ENCODE data around the gene CMC2.

The CMC2 gene

DNA sequence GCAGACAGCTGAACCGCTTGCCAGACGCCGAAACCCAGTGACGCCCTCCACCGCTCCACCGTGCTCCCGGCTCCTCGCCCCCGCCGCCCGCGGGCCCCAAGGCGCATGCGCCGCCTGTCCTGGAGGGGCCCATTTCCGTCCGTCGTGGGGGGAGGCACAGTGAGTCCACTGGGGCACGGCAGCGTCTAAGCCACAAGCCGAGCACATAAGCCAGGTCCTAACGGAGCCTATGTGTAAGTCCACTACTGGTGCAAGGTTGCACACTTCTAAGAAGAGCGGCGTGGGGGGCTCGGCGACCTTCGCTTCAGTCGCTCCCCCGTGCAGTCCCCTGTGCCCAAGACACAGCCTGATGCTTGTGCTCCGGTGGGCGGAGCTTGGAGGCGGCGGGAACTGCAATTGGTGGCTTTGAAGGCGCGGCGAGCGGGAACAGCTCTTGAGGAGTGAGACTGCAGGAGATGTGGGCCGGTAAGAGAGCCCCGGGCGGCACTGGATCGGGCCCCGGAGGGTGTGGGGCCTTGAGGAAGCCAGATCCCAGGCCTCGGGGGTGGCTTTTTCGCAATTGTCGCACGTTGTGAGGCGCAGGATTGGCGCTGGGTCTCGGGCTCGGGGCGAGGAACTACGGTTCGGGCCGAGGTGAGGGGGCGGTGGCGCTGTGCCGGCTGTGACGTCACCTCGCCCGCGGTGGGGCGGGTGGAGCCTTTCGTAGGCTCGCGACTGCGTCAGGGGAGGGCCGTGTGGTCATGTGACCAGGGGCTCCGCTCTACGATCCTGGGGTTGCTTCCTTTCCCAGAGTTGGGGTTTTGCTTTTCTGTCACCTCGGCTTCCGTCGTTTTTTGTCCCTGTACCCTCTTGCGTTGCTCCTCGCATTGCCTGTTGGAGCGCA lies at the start of gene CMC2, which contains the start of gene CENPN:
TSS of gene CMC2 (minus strand) at position 73 of the 883 bp plus-strand sequence. CDS start 9,491 bp downstream, outside the sequence.
TSS of gene CENPN (plus strand) at position 402 of the 883 bp plus-strand sequence. CDS start 4,726 bp downstream, outside the sequence.
- peak; percentile 98 for DNase-seq (ENCODE audit: low read depth)

DNA sequence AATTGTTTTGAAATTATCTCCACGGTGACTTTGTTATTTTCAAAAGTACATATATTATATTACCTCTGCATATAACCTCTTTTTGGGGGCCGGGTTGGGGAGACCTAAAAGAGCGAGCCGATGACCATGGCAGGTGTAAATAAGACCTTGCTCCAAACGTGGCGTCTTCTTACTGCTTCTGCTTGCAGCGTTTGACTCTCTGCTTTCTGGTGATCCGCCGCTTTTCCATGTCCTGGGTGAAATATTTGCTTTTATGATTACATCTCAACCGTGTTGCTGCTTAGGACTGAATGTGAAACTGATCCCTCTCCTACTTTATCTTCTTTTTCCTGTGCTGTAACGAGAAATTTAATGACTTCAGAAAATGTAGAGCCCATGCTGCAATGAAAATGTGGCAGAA lies 47.1 kb upstream of the CMC2 start:
- no peak for DNase-seq (ENCODE audit: low read depth)

DNA sequence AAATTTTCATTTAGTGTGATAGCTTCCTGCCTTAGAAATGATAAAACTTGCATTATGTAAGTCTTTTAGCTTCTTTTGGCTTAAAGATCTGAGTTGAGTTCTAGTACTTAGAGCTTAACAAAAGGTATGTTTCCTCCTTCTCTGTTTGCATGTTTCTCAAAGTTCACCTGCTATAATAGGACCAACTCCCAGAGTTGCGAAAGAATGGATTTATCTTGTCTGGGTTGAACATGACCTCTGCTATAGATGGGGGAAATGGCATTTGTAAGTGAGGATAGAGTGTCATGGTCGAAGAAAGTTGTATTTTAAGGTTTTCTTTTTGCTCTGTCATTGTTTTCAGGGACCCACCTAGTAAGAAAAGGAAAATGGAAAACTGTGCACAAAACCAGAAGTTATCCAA lies 36.1 kb upstream of the CMC2 start:
- DNase-seq (ENCODE audit: low read depth) = no peak

DNA sequence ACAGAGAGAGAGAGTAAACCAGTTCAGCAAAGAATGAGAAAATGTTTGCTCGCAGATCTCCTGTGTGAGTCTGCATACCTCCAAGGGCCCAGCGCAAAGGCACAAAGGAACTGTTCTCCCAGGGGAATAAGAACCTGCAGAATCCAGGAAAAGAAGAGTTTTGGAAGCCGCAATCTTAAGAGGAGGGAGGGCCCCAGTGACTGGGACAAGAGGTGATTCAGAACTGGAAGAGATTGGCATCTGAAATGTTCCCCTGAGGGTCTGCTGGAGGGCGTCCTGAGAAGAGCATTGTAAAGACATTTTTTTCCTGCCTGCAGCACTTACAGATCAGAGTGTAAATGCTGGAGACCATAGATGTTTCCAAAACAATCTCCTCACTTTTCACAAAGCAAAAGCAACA lies 35.0 kb upstream of the CMC2 start:
- no peak for DNase-seq (ENCODE audit: low read depth)

DNA sequence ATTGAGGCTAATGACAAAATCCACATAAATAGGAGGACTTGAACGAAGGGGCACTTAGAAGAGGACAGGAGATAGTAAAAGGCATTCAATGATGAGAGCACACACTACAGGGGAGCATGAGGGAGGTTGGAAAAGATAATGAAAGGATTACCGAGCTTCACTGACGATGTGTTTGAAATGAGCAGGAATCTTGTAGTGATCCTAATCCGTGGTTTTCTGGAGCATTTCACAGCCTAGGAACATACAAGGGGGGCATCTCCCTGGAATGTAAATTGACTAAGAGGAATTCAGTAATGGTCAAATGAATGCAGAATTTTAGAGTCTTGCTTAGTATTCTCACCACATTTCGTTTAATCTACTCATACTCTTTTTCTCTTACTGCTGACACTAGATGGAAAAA lies 34.2 kb upstream of the CMC2 start:
- peak; percentile 71 for DNase-seq (ENCODE audit: low read depth)

DNA sequence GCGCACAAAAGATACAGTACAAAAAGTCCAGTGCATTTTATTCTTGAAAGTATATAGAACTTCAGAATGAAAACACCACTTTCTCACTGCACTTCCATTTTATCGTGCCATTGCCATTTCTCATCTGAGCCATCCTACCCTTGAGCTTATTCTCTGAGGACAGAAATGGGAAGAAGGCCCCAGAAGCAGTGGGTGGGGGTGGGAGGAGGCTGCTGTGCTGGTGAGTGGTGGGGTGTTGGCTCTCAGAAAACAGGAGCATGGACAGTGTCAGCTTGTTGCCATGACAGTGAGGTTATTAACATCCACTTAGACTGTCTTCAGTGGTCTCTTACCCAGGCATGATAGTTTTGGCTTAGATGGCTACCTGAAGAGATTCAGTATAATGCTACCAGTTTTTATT lies 33.4 kb upstream of the CMC2 start:
- DNase-seq (ENCODE audit: low read depth) = no peak

DNA sequence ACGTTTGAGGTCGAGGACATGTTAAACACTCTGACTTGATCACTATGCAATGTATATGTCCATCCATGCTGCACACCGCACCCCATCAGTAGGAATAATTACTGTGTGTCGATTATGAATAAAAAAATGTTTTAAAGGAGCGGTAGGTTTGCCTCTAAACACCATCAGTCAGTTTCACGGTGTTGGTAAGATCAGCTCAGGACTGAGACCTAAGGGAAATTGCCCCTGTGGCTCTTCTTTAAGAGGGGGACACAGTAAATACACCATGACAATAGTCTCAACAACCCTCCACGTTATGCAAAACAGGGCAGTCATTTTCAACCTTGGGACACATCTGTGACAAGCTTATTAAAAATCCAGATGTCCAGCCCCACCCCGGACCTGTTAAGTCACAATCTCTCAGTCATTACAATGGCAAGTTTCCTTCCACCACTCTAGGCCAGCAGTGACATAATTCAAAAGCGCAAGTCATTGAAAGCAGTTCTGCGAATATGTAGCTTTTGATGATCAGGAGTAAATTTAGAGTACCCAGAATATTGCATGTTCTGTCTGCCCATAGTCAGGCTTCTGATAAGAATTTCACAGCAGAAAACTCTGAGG lies 30.2 kb upstream of the CMC2 start:
- DNase-seq (ENCODE audit: low read depth) = no peak

DNA sequence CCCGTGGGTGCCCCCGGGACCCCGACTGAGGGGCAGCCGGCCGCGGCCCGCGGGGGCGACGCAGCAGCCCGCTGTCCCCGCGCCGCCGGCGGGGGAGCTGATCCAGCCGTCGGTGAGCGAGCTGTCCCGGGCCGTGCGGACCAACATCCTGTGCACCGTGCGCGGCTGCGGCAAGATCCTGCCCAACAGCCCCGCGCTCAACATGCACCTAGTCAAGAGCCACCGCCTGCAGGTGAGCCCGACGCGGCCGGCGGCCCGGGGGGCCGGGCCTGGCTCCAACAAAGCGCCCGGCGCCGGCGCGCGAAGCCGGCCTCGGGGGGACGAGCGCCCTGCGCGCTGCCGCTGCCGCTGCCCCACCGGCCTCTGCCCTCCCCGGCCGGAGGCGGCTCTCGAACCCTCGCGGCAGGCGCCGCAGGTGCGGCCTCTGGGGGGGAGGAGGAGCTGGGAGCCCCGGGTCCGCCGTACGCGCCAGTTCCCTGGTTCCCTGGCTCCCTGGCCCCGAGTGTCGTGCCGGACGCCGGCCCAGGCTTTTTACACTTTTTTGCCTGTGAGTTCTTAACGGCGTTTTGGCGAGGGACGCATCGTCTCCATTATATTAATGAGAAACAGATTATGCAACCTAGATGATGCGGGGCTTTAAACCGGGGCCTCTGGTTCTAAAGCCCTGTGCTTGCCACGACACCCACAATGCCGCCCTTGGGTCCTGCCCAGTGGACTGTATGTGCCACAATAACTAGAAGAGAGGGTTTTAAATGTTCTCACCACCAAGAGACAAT lies 29.5 kb upstream of the CMC2 start:
- peak; percentile 20 for DNase-seq (ENCODE audit: low read depth)

DNA sequence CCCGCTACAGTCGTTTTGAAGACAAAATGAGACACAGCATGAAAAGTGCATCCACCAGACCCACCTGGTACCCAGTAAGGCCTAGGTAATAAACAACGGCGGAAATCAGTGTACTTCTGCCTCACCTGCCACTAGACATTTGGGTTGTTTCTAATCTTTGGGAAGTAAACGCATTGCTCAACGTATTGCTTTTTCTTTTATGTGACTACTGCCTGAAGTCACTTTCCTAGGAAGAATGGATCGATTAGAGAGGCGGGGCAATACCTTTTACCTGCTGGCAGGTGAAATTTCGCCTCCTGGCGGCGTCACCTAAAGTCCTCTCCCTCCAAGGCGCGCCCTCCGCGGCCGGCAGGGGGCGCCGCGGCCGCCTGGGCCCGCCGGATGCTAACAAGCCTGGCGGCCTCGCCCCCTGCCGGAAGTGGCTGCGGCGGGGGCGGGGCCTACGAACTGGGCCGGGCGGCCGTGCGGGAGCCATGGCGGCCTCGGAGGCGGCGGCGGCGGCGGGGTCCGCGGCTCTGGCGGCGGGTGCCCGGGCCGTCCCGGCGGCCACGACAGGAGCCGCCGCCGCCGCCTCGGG lies 28.8 kb upstream of the CMC2 start, which contains the start of gene ATMIN:
TSS of gene ATMIN (plus strand) at position 445 of the 577 bp plus-strand sequence. CDS start at position 474, 29 bp downstream.
- DNase-seq (ENCODE audit: low read depth) = peak; percentile 61

DNA sequence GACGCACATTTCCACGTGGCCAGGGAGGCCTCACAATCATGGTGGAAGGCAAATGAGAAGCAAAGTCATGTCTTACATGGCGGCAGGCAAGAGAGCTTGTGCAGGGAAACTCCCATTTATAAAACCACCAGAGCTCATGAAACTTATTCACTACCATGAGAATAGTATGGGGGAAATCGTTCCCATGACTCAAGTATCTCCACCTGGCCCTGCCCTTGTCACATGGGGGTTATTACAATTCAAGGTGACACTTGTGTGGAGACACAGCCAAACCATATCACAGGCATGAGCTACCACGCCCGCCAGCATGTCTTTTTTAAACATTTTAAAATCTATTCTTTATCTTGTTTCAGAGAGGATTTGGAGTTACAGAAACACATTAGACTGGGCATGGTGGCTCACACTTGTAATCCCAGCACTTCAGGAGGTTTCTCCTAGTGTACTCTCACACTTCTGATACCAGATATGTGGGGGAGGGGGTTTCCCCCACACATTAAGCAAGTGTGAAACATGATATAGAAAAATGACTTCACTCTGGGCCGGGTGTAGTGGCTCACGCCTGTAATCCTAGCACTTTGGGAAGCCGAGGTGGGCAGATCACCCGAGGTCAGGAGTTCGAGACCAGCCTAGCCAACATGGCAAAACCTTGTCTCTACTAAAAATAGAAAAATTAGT lies 23.4 kb upstream of the CMC2 start:
- no peak for DNase-seq (ENCODE audit: low read depth)

DNA sequence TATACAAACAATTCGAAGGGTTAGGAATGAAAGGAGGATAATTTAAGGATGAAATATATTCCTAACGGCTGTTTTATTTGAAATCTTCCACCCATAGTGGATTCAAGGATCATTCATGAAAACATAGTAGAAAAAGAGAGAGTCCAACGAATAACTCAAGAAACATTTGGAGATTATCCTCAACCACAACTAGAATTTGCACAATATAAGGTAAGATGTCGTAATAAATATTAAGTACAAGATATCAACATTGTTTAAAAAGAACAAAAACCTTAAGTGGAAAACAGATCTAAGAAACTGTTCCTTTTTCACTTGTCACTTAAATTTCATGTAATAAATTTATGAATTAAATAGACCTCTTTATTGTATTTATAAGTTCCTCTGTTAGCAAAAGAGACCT lies 19.7 kb upstream of the CMC2 start:
- DNase-seq (ENCODE audit: low read depth) = peak; percentile 68

DNA sequence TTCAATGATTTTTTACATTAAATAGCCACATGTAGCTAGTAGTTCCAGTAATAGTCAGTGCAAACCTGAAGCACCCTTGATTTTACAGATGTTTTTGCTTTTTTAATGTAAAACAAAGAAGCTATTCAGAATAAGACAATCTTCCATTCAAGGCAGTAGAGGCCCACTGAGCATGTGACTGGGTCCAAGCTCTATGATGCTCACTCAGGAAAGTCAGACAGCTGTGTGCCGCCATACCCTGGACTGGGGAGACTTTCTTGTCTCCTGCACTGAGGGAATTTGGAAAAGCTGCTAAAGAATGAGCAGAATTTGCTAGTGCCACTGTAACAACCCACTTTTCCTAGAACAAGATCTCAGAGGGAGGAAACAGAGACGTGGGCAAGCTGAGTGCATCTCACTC lies 11.8 kb upstream of the CMC2 start:
- no peak for DNase-seq (ENCODE audit: low read depth)

DNA sequence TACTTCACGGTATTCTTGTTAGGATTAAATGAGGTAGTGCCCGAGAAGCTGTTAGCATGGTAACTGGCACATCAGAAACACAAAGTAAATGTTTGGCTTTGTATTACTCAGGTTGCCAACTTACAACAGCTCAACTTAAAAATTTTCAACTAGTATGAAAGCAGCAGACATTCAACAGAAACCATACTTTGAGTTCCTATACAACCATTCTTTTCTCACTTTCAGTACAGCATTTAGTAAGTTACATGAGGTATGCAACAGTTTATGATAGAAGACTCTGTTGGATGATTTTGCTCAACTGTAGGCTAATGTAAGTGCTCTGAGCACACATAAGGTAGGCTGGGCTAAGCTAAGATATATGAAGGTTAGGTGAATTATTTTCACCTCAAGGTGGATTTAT lies 8.0 kb upstream of the CMC2 start:
- DNase-seq (ENCODE audit: low read depth) = no peak

DNA sequence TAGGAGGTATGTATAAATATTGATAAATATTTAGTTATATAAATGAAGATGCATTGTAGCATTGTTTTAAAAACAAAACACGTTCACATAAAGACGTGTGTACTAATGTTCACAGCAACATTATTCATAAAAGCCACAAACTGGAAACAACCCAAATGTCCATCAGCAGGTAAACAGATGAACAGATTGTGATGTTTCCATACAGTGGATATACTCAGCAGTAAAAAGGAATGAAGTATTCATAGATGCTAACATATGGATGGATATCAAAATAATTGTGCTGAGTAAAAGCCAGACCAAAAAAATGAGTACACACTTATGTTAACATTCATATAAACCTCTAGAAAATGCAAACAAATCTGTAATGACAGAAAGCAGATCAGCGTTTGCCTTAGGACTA lies 6.3 kb upstream of the CMC2 start:
- no peak for DNase-seq (ENCODE audit: low read depth)

DNA sequence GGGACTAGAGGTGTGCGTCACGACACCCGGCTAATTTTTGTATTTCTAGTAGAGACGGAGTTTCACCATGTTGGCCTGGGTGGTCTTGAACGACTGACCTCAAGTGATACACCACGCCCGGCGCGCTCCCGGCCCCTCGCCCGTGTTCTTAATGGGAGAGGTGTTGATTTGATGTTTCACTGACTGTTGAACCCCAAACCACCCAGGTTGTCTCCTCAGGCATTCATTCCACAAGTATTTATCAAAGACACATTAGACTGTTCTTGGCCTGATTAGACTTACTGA lies 1.8 kb upstream of the CMC2 start:
- DNase-seq (ENCODE audit: low read depth) = no peak

DNA sequence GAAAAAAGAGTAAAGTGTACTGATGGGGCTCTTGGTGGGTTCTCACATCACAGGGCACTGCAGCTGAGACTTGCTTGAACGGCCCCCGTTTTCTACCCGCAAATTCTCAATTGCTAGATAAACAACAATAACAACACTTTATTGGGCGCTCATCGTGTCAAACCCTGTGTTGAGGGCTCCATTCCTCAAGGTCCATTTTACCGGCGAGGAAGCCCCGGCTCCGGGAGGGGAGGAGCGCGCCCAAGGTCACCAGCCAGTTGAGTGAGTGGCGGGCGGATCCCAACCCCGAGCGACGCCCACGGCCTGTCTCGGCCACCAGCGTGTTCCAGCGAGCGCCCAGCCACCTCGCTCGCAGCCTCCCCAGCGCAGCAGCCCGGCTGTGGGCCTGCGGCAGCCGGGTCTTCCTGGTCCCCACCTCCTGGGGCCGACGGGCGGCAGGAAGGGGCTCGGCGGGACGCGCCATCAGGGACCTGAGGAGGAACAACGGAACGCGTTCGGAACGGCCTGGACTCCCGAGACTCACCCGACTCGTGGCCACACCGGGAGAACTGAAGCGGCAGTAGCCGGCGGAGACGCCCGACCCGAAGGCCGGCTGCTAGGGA lies 373 bp downstream of the CMC2 start:
- peak; percentile 30 for DNase-seq (ENCODE audit: low read depth)

DNA sequence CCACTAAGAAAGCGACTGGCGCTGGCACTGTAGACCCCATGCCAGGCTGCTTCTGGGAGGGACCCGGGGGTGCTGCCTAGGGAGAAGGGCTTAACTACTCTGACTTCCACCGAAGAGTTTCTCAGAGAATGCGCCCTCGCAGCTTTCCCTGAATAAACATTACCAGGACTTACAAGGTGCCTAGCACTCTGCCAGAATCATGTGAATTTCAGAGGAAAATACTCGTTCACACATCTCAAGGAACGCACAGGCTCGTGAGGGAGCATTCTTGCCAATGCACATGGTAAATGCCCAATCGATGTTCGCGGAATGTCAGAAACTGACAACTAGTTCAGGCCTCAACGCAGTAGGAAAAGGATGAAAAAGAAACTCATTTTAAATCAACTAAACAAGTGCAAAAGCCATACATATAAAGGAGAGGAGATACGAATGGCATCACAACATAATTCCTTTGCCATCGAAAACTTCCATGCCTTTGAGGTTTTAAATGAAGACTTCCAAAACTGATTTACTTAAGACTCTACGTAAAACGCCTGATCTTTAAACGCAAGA lies 999 bp downstream of the CMC2 start:
- no peak for DNase-seq (ENCODE audit: low read depth)

DNA sequence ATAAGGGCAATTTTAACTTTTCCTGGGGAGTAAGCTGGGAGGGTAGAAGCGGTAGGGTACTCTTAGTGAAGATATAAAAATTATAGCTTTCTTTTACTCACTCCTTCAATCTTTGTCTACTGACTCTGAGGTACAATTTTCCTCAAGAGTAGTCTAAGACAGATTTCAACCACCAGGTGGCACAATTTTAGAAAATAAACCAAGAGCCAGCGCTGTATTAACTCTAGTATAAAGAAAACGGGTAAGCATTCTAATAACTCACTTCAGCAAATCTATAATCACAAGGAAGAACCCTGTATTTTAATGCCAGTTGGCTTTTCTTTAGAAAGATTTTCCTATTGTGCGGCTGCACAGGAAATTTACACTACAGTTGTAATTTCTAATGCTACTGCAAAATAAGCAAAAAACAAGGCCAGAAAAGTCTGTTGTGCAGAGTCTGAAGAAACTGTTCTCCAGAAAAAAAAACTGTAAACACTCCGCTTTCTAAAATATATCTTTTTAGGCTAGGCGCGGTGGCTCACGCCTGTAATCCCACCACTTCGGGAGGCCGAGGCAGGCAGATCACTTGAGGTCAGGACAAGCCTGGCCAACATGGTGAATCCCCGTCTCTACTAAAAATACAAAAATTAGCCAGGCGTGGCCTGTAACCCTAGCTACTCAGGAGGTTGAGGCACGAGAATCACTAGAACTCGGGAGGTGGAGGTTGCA lies 1.9 kb downstream of the CMC2 start:
- DNase-seq (ENCODE audit: low read depth) = peak; percentile 82

DNA sequence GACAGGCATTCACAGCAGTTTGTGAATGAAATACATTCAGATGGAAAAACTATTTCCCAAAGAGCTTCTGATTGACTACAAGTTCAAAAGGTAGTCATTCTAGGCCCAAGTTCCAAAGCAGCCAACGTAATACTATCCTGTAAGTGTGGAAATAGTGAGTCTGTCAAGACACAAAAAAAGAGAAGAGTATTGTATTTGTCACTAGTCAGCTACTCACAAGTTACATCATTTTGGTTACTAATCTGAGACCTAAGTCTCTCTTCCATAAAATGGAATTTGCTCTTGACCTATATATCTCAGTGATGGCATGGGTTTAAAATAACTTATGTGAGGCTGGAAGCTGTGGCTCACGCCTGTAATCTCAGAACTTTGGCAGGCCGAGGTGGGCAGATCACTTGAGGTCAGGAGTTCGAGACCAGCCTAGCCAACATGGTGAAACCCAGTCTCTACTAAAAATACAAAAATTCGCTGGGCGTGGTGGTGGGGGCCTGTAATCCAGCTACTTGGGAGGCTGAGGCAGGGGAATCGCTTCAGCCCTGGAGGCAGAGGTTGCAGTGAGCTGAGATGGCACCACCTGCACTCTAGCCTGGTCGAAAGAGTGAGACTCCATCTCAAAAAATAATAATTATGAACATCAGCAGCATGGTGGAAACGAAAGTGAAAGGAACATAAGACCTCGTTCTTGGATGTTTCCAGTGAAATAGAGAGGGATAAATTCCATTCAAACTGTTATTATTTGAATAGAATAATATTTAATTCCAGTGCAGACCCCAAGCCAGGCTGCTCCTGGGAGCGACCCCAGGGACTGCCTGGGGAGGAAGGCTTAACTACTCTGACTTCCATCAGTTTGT lies 2.9 kb downstream of the CMC2 start:
- DNase-seq (ENCODE audit: low read depth) = peak; percentile 81

DNA sequence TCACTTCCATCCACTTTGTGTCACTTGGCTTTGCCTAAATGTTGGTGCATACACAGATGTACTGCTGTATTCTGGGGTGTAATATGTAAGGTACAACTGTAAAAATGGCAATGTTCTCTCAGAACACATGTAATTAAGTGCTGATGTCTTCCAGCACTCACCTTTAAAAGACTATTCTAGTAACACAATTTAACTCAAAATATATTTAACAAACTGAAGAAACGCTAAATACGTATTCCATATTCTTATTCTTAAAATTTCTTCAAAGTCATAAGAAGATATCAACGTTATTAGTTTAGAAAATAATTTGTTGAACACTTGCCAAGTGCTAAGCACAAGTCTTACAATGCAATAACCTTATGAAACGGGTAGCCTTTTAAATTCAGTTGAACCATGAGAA lies 3.6 kb downstream of the CMC2 start:
- no peak for DNase-seq (ENCODE audit: low read depth)
